ENCODE measurements around the gene C1QTNF9B. TPM values are rescaled to one million over a fixed set of nuclear protein-coding genes. Genes with fewer than 3 reads are reported as not detected.

C1QTNF9B gene
- total and polyA plus RNA-seq, 5 donors from 2014 or later: not detected

GRCh38 chr13:23909606-23910005 lies 12.3 kb upstream of the C1QTNF9B start:
- DNase-seq (no peak), ATAC-seq (ENCODE audit: low read depth in 2 of 2) (no peak)

GRCh38 chr13:23905766-23906165 lies 8.5 kb upstream of the C1QTNF9B start:
- no peaks in the 10 kb centered on the region for H3K9me3 ChIP-seq (ENCODE audit: control insufficient read depth in 2 of 2, low read length in 2 of 2)
- no peak overlapping the region for H3K27ac ChIP-seq (ENCODE audit: insufficient read depth, low read length, poor library complexity, severe bottlenecking)
- peaks cover 0 to 5% (median 3%) of the 10 kb centered on the region in 4 donors for H3K4me1 Mint-ChIP-seq
- ATAC-seq (ENCODE audit: low read depth in 2 of 2): no peak
- H3K27ac Mint-ChIP-seq: no peak overlapping the region
- H3K36me3 Mint-ChIP-seq: no peaks in the 10 kb centered on the region
- no peak for DNase-seq
- peaks cover 36% of the 10 kb centered on the region for H3K27me3 ChIP-seq (ENCODE audit: control insufficient read depth, insufficient read depth, low read length)
- peaks cover 5% of the 10 kb centered on the region for H3K4me1 ChIP-seq (ENCODE audit: control insufficient read depth, insufficient read depth, low read length, poor library complexity, severe bottlenecking)
- no peak overlapping the region for H3K4me3 ChIP-seq (ENCODE audit: low read depth, low read length)
- no peak overlapping the region for H3K4me3 Mint-ChIP-seq
- H3K36me3 ChIP-seq (ENCODE audit: control insufficient read depth, insufficient read depth, low read length): no peaks in the 10 kb centered on the region
- peaks cover 80% of the 10 kb centered on the region for H3K27me3 Mint-ChIP-seq
- peaks cover 0 to 5% (median 0%) of the 10 kb centered on the region in 7 donors for H3K9me3 Mint-ChIP-seq

More at GRCh38 chr13:23909606-23910005, 12.3 kb upstream of the C1QTNF9B start:
- H3K9me3 Mint-ChIP-seq: peaks cover 0 to 1% (median 0%) of the 10 kb centered on the region in 7 donors
- H3K27me3 Mint-ChIP-seq: peaks cover 77% of the 10 kb centered on the region
- Histone ChIP-seq H3K27ac (ENCODE audit: insufficient read depth, low read length, poor library complexity, severe bottlenecking) (no peak overlapping the region), H3K36me3 (ENCODE audit: control insufficient read depth, insufficient read depth, low read length) (no peaks in the 10 kb centered on the region), H3K9me3 (ENCODE audit: control insufficient read depth in 2 of 2, low read length in 2 of 2) (no peaks in the 10 kb centered on the region), H3K27me3 (ENCODE audit: control insufficient read depth, insufficient read depth, low read length) (peaks cover 19% of the 10 kb centered on the region), H3K4me1 (ENCODE audit: control insufficient read depth, insufficient read depth, low read length, poor library complexity, severe bottlenecking) (no peaks in the 10 kb centered on the region), H3K4me3 (ENCODE audit: low read depth, low read length) (no peak overlapping the region)
- H3K4me3 Mint-ChIP-seq: no peak overlapping the region
- no peak overlapping the region for H3K27ac Mint-ChIP-seq
- no peaks in the 10 kb centered on the region for H3K4me1 Mint-ChIP-seq
- no peaks in the 10 kb centered on the region for H3K36me3 Mint-ChIP-seq

- H3K36me3 ChIP-seq (ENCODE audit: control insufficient read depth, insufficient read depth, low read length): no peaks in the 10 kb centered on the region
- H3K9me3 ChIP-seq (ENCODE audit: control insufficient read depth in 2 of 2, low read length in 2 of 2): no peaks in the 10 kb centered on the region
- Mint-ChIP-seq H3K36me3 (no peaks in the 10 kb centered on the region), H3K27ac (no peak overlapping the region), H3K27me3 (peaks cover 76% of the 10 kb centered on the region), H3K9me3 (peaks cover 0 to 5% (median 0%) of the 10 kb centered on the region in 7 donors), H3K4me3 (no peak overlapping the region), H3K4me1 (peaks cover 0 to 12% (median 4%) of the 10 kb centered on the region in 4 donors)
- H3K4me3 ChIP-seq (ENCODE audit: low read depth, low read length): no peak overlapping the region
- ATAC-seq (ENCODE audit: low read depth in 2 of 2) (no peak), DNase-seq (no peak)
- H3K27ac ChIP-seq (ENCODE audit: insufficient read depth, low read length, poor library complexity, severe bottlenecking): no peak overlapping the region
- peaks cover 28% of the 10 kb centered on the region for H3K27me3 ChIP-seq (ENCODE audit: control insufficient read depth, insufficient read depth, low read length)
- peaks cover 9% of the 10 kb centered on the region for H3K4me1 ChIP-seq (ENCODE audit: control insufficient read depth, insufficient read depth, low read length, poor library complexity, severe bottlenecking)
Observed at GRCh38 chr13:23903906-23904280, 6.6 kb upstream of the C1QTNF9B start.

GRCh38 chr13:23902975-23903905 lies 5.9 kb upstream of the C1QTNF9B start:
- H3K27me3 ChIP-seq (ENCODE audit: control insufficient read depth, insufficient read depth, low read length): peaks cover 27% of the 10 kb centered on the region
- no peak overlapping the region for H3K4me3 ChIP-seq (ENCODE audit: low read depth, low read length)
- H3K36me3 ChIP-seq (ENCODE audit: control insufficient read depth, insufficient read depth, low read length): no peaks in the 10 kb centered on the region
- peaks cover 0 to 12% (median 4%) of the 10 kb centered on the region in 4 donors for H3K4me1 Mint-ChIP-seq
- no peaks in the 10 kb centered on the region for H3K36me3 Mint-ChIP-seq
- H3K9me3 Mint-ChIP-seq: peaks cover 0 to 5% (median 0%) of the 10 kb centered on the region in 7 donors
- no peak overlapping the region for H3K27ac ChIP-seq (ENCODE audit: insufficient read depth, low read length, poor library complexity, severe bottlenecking)
- H3K4me1 ChIP-seq (ENCODE audit: control insufficient read depth, insufficient read depth, low read length, poor library complexity, severe bottlenecking): peaks cover 9% of the 10 kb centered on the region
- DNase-seq (no peak), ATAC-seq (ENCODE audit: low read depth in 2 of 2) (no peak)
- H3K27ac Mint-ChIP-seq: no peak overlapping the region
- H3K27me3 Mint-ChIP-seq: peaks cover 72% of the 10 kb centered on the region
- no peaks in the 10 kb centered on the region for H3K9me3 ChIP-seq (ENCODE audit: control insufficient read depth in 2 of 2, low read length in 2 of 2)
- no peak overlapping the region for H3K4me3 Mint-ChIP-seq

GRCh38 chr13:23901365-23901764 lies 4.1 kb upstream of the C1QTNF9B start:
- Mint-ChIP-seq H3K9me3 (peaks cover 0 to 5% (median 0%) of the 10 kb centered on the region in 7 donors), H3K36me3 (no peaks in the 10 kb centered on the region), H3K27me3 (peaks cover 65% of the 10 kb centered on the region), H3K4me3 (no peak overlapping the region), H3K27ac (no peak overlapping the region), H3K4me1 (peaks cover 0 to 12% (median 4%) of the 10 kb centered on the region in 4 donors)
- Histone ChIP-seq H3K27ac (ENCODE audit: insufficient read depth, low read length, poor library complexity, severe bottlenecking) (no peak overlapping the region), H3K9me3 (ENCODE audit: control insufficient read depth in 2 of 2, low read length in 2 of 2) (no peaks in the 10 kb centered on the region), H3K4me3 (ENCODE audit: low read depth, low read length) (no peak overlapping the region), H3K4me1 (ENCODE audit: control insufficient read depth, insufficient read depth, low read length, poor library complexity, severe bottlenecking) (peaks cover 9% of the 10 kb centered on the region), H3K36me3 (ENCODE audit: control insufficient read depth, insufficient read depth, low read length) (no peaks in the 10 kb centered on the region), H3K27me3 (ENCODE audit: control insufficient read depth, insufficient read depth, low read length) (peaks cover 24% of the 10 kb centered on the region)
- DNase-seq: peak in 1 of 3 donors; percentile 19
- ATAC-seq (ENCODE audit: low read depth in 2 of 2): no peak

- Histone ChIP-seq H3K27me3 (ENCODE audit: control insufficient read depth, insufficient read depth, low read length) (peaks cover 24% of the 10 kb centered on the region), H3K4me1 (ENCODE audit: control insufficient read depth, insufficient read depth, low read length, poor library complexity, severe bottlenecking) (peaks cover 9% of the 10 kb centered on the region), H3K27ac (ENCODE audit: insufficient read depth, low read length, poor library complexity, severe bottlenecking) (no peak overlapping the region), H3K4me3 (ENCODE audit: low read depth, low read length) (no peak overlapping the region), H3K9me3 (ENCODE audit: control insufficient read depth in 2 of 2, low read length in 2 of 2) (no peaks in the 10 kb centered on the region), H3K36me3 (ENCODE audit: control insufficient read depth, insufficient read depth, low read length) (no peaks in the 10 kb centered on the region)
- Mint-ChIP-seq H3K27me3 (peaks cover 51% of the 10 kb centered on the region), H3K36me3 (no peaks in the 10 kb centered on the region), H3K4me1 (peaks cover 0 to 12% (median 4%) of the 10 kb centered on the region in 4 donors), H3K9me3 (peaks cover 0 to 4% (median 0%) of the 10 kb centered on the region in 7 donors), H3K4me3 (no peak overlapping the region), H3K27ac (no peak overlapping the region)
- DNase-seq: peak in 2 of 3 donors; percentile 32 to 50
- peak; percentile 76 to 77 for ATAC-seq (ENCODE audit: low read depth in 2 of 2)
Observed at GRCh38 chr13:23899555-23899954, 2.3 kb upstream of the C1QTNF9B start.

GRCh38 chr13:23898101-23898500 lies 799 bp upstream of the C1QTNF9B start:
- H3K9me3 Mint-ChIP-seq: peaks cover 0 to 2% (median 0%) of the 10 kb centered on the region in 7 donors
- H3K4me1 ChIP-seq (ENCODE audit: control insufficient read depth, insufficient read depth, low read length, poor library complexity, severe bottlenecking): peaks cover 4% of the 10 kb centered on the region
- ATAC-seq (ENCODE audit: low read depth in 2 of 2) (no peak), DNase-seq (no peak)
- no peak overlapping the region for H3K4me3 ChIP-seq (ENCODE audit: low read depth, low read length)
- H3K4me3 Mint-ChIP-seq: no peak overlapping the region
- H3K27me3 Mint-ChIP-seq: peaks cover 40% of the 10 kb centered on the region
- no peak overlapping the region for H3K27ac Mint-ChIP-seq
- H3K4me1 Mint-ChIP-seq: peaks cover 0 to 12% (median 4%) of the 10 kb centered on the region in 4 donors
- H3K27ac ChIP-seq (ENCODE audit: insufficient read depth, low read length, poor library complexity, severe bottlenecking): no peak overlapping the region
- H3K27me3 ChIP-seq (ENCODE audit: control insufficient read depth, insufficient read depth, low read length): peaks cover 21% of the 10 kb centered on the region
- H3K36me3 Mint-ChIP-seq: no peaks in the 10 kb centered on the region
- no peaks in the 10 kb centered on the region for H3K9me3 ChIP-seq (ENCODE audit: control insufficient read depth in 2 of 2, low read length in 2 of 2)
- no peaks in the 10 kb centered on the region for H3K36me3 ChIP-seq (ENCODE audit: control insufficient read depth, insufficient read depth, low read length)

Data from CD4-positive, CD25-positive, alpha-beta regulatory T cell (primary cell).